WTC11 (cell line): ENCODE data around the gene TNNI3K.

Source experiments
- CTCF ChIP-seq: fragments of 200-600 bp; IDR thresholded peaks from 2 replicates; pipeline ENCODE4 v1.8.0; 2022; ENCODE audit warnings: antibody characterized with exemption
- FOXP1 ChIP-seq: sonication (generic); formaldehyde crosslinking; IDR thresholded peaks from 2 replicates; pipeline ENCODE4 v1.8.0; 2022; ENCODE audit warnings: missing genetic modification reagents, mild to moderate bottlenecking, moderate library complexity, borderline replicate concordance
- GRHL2 ChIP-seq: fragments of 250-450 bp; sonication (Bioruptor Pico); IDR thresholded peaks from 2 replicates; pipeline ENCODE4 v1.8.0; 2022; ENCODE audit warnings: mild to moderate bottlenecking, moderate library complexity; ENCODE audit not compliant: insufficient replicate concordance, severe bottlenecking
- HMGXB4 ChIP-seq: sonication (generic); formaldehyde crosslinking; IDR thresholded peaks from 2 replicates; pipeline ENCODE4 v1.8.1; 2023; ENCODE audit warnings: mild to moderate bottlenecking, moderate library complexity, missing genetic modification reagents
- JUN ChIP-seq: sonication (generic); formaldehyde crosslinking; IDR thresholded peaks from 2 replicates; pipeline ENCODE4 v1.8.0; 2023; ENCODE audit warnings: mild to moderate bottlenecking, missing genetic modification reagents
- NFYB ChIP-seq: sonication (generic); formaldehyde crosslinking; conservative IDR thresholded peaks from 2 replicates; pipeline ENCODE4 v1.8.0; 2022; ENCODE audit warnings: low read depth, missing genetic modification reagents
- TEAD4 ChIP-seq: sonication (generic); formaldehyde crosslinking; IDR thresholded peaks from 2 replicates; pipeline ENCODE4 v1.8.0; 2022; ENCODE audit warnings: mild to moderate bottlenecking, missing genetic modification reagents
- ZNF121 ChIP-seq: sonication (generic); formaldehyde crosslinking; IDR thresholded peaks from 2 replicates; pipeline ENCODE4 v1.8.0; 2023; ENCODE audit warnings: missing genetic modification reagents

- TF ChIP-seq CTCF (no peak), NFYB (CRISPR knock-in tag) (no peak), JUN (CRISPR knock-in tag) (no peak), GRHL2 (CRISPR knock-in tag) (no peak), TEAD4 (no peak), FOXP1 (no peak), ZNF121 (CRISPR knock-in tag) (no peak), HMGXB4 (CRISPR knock-in tag) (no peak)
Observed at GRCh38 chr1:74504933-74505512, 269.8 kb downstream of the TNNI3K start.
